Prostate gland (tissue), 2 donors: ENCODE measurements around the gene MINPP1. TPM values are rescaled to one million over a fixed set of nuclear protein-coding genes. Genes with fewer than 3 reads are reported as not detected.

Source experiments
- DNase-seq: peaks from one replicate; pipeline ENCODE4 v3.0.0-alpha.2; 2019; ENCODE audit warnings: low spot score
- H3K27ac ChIP-seq, 2 donors: fragments of 200-600 bp; sonication (generic); 2 replicates each; pipeline ENCODE4 v1.5.1; 2017 to 2019
- H3K27me3 ChIP-seq: fragments of 200-600 bp; sonication (generic); replicated peaks from 2 replicates; pipeline ENCODE4 v1.5.1; 2019; ENCODE audit not compliant: insufficient read depth
- H3K36me3 ChIP-seq, 2 donors: fragments of 200-600 bp; sonication (generic); 1 replicate in 1 of 2; 2 replicates in 1 of 2; pipeline versions ENCODE4 v1.5.1 to v1.8.1; 2017 to 2019
- H3K4me1 ChIP-seq: fragments of 200-600 bp; sonication (generic); replicated peaks from 2 replicates; pipeline ENCODE4 v1.5.1; 2019
- H3K4me3 ChIP-seq, 2 donors: fragments of 200-600 bp; sonication (generic); 2 replicates each; pipeline ENCODE4 v1.5.1; 2017 to 2019
- H3K9me3 ChIP-seq: fragments of 200-600 bp; sonication (generic); 2 replicates; pipeline ENCODE4 v1.5.1; 2017
- POLR2A ChIP-seq: fragments of 450-650 bp; IDR thresholded peaks from one replicate; pipeline ENCODE4 v1.6.1; 2016; ENCODE audit warnings: antibody characterized with exemption, mild to moderate bottlenecking
- POLR2AphosphoS5 ChIP-seq: sonication (generic); formaldehyde crosslinking; IDR thresholded peaks from one replicate; pipeline ENCODE4 v1.6.1; 2017; ENCODE audit warnings: antibody characterized with exemption
- WGBS: methylation state at CpG from one replicate; pipeline ENCODE4 v1.1.5; 2018; 5-methylcytosine and 5-hydroxymethylcytosine counted together
- intact Hi-C: fragments of 100-400 bp; cut with DNase I; formaldehyde crosslinking; loops from one replicate; pipeline ENCODE4 v1.14.2; 2022
- total RNA-seq, 2 donors: library from RNA; depleted of rRNA; stranded (reverse); fragments of >200 nt; gene quantifications; one replicate each; pipeline ENCODE4 v1.1.0, GENCODE V29; 2016
- TF ChIP-seq, protein P1 (sequence below), 4 experiments: fragments of 200-600 bp in 2 of 4; fragments of 450-650 bp in 2 of 4; sonication (generic) in 2 of 4; IDR thresholded peaks; 1 replicate in 3 of 4; 2 replicates in 1 of 4; pipeline ENCODE4 v1.5.1; 2016 to 2019; ENCODE audit warnings: antibody characterized with exemption in 4 of 4, mild to moderate bottlenecking in 2 of 4, moderate library complexity in 2 of 4

MINPP1 gene
- total RNA-seq, 2 donors from 2014 or later: 26.6 to 29.3 TPM

DNA sequence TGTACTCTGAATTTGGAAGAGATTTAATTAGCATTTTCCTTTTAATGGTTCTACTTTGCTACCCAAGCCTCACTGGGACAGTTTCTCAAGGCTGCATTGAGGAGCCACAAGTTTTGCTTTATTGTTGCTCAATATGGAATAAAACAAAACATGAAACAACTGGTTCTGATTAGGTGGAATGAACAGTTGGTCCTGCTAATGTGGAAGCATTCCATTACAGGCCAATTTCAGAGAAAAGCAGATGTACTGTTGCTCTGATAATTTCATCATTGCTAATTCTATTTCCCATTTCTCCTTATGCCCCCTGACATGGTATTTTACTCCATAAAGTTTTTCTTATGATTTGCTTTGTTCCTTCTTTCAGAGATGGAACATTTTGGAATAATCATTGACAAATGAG, 89.0 kb downstream of the MINPP1 start:
- peak overlapping the region in 1 of 2 donors; percentile 34 for H3K27ac ChIP-seq
- intact Hi-C loops: no loop called here

DNA sequence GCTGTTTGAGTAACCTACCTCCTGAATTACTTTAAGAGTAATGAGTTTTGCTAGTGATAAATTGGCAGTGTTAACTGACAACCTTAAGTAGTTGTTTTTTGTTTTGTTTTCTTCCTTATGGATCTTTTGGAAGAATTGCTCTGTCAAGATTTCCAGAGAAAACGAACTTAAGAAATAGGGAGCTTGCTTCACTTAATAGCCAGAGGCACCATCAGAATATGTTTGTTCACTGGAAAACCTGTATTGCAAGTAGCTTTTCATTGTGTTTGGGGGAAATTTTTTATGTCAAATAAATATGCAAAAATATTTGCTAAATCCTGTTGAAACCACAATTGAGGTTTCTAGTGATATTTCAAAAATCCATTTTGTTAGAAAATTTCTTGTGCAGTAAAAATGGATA, 89.5 kb downstream of the MINPP1 start:
- Histone ChIP-seq H3K4me1 (no peaks in the 10 kb centered on the region), H3K9me3 (no peaks in the 10 kb centered on the region), H3K36me3 (no peaks in the 10 kb centered on the region), H3K27ac (no peak overlapping the region), H3K4me3 (no peak overlapping the region), H3K27me3 (no peaks in the 10 kb centered on the region)
- intact Hi-C loops: no loop called here
- TF ChIP-seq POLR2A (no peak), POLR2AphosphoS5 (no peak)
- TF ChIP-seq, protein P1, sequence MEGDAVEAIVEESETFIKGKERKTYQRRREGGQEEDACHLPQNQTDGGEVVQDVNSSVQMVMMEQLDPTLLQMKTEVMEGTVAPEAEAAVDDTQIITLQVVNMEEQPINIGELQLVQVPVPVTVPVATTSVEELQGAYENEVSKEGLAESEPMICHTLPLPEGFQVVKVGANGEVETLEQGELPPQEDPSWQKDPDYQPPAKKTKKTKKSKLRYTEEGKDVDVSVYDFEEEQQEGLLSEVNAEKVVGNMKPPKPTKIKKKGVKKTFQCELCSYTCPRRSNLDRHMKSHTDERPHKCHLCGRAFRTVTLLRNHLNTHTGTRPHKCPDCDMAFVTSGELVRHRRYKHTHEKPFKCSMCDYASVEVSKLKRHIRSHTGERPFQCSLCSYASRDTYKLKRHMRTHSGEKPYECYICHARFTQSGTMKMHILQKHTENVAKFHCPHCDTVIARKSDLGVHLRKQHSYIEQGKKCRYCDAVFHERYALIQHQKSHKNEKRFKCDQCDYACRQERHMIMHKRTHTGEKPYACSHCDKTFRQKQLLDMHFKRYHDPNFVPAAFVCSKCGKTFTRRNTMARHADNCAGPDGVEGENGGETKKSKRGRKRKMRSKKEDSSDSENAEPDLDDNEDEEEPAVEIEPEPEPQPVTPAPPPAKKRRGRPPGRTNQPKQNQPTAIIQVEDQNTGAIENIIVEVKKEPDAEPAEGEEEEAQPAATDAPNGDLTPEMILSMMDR (IDR thresholded peaks at IDR 0.05): no peak
- WGBS: 26% methylated on average over 1 of the region's 1 CpG
- no peak for DNase-seq

More for the DNA sequence above, 89.0 kb downstream of the MINPP1 start:
- DNase-seq: no peak
- Histone ChIP-seq H3K36me3 (no peaks in the 10 kb centered on the region), H3K4me1 (no peaks in the 10 kb centered on the region), H3K27me3 (no peaks in the 10 kb centered on the region), H3K4me3 (no peak overlapping the region), H3K9me3 (no peaks in the 10 kb centered on the region)
- TF ChIP-seq, protein P1 (IDR thresholded peaks at IDR 0.05): no peak
- TF ChIP-seq POLR2A (no peak), POLR2AphosphoS5 (no peak)

- no peaks in the 10 kb centered on the region for H3K4me1 ChIP-seq
- H3K36me3 ChIP-seq: no peaks in the 10 kb centered on the region
- H3K27me3 ChIP-seq: no peaks in the 10 kb centered on the region
- no peak for DNase-seq
- intact Hi-C loops: no loop called here
- WGBS: 35% methylated on average over 2 of the region's 2 CpGs
- no peak overlapping the region for H3K27ac ChIP-seq
- TF ChIP-seq POLR2AphosphoS5 (no peak), POLR2A (no peak)
- TF ChIP-seq, protein P1 (IDR thresholded peaks at IDR 0.05): no peak
- H3K9me3 ChIP-seq: no peaks in the 10 kb centered on the region
- H3K4me3 ChIP-seq: no peak overlapping the region
Measured at GRCh38 chr10:87594864-87595263, 90.2 kb downstream of the MINPP1 start.

GRCh38 chr10:87596351-87596750, 91.7 kb downstream of the MINPP1 start:
- WGBS: 66% methylated on average over 1 of the region's 1 CpG
- no peak overlapping the region for H3K4me3 ChIP-seq
- no peaks in the 10 kb centered on the region for H3K27me3 ChIP-seq
- no peaks in the 10 kb centered on the region for H3K4me1 ChIP-seq
- no peak overlapping the region for H3K27ac ChIP-seq
- DNase-seq: no peak
- TF ChIP-seq, protein P1 (IDR thresholded peaks at IDR 0.05): no peak
- TF ChIP-seq POLR2A (no peak), POLR2AphosphoS5 (no peak)
- no peaks in the 10 kb centered on the region for H3K36me3 ChIP-seq
- H3K9me3 ChIP-seq: no peaks in the 10 kb centered on the region
- intact Hi-C loops: no loop called here

- no peak overlapping the region for H3K27ac ChIP-seq
- intact Hi-C loops: no loop called here
- no peak overlapping the region for H3K4me3 ChIP-seq
- H3K4me1 ChIP-seq: no peaks in the 10 kb centered on the region
- DNase-seq: no peak
- no peaks in the 10 kb centered on the region for H3K36me3 ChIP-seq
- no peak for TF ChIP-seq POLR2AphosphoS5
- no peak for TF ChIP-seq POLR2A
- TF ChIP-seq, protein P1 (IDR thresholded peaks at IDR 0.05): no peak
- H3K27me3 ChIP-seq: no peaks in the 10 kb centered on the region
- no peaks in the 10 kb centered on the region for H3K9me3 ChIP-seq
- 37% methylated on average over 8 of the region's 8 CpGs for WGBS
Measured at GRCh38 chr10:87598700-87599099, 94.0 kb downstream of the MINPP1 start.
